ENCODE results near the gene IGFLR1. TPM values are rescaled to one million over a fixed set of nuclear protein-coding genes. Genes with fewer than 3 reads are reported as not detected.

IGFLR1 gene
- total RNA-seq, 2 donors from 2014 or later = 1.8 to 6.4 TPM

DNA sequence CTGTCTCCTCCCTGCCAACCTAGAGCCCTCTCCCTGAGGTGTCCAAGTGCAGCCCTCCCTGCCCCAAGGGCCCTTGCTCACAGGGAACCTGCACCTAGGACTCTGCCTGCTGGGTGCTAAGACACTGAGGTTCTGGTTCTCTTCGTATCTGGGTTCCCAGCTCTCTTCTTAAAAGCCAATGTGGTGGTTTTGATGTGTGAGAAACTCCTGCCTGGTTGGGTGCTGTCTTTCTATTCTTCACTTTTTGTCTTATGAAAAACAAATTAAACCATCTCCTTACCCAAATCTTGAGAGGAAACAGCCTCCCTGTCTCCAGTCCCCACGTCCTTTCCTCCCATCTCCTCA is 28.8 kb downstream of the IGFLR1 start:
- Histone ChIP-seq H3K9me3 (no peaks in the 10 kb centered on the region), H3K27me3 (no peaks in the 10 kb centered on the region), H3K36me3 (no peaks in the 10 kb centered on the region), H3K4me3 (no peak overlapping the region), H3K4me1 (peaks cover 0 to 13% of the 10 kb centered on the region in 2 donors), H3K27ac (no peak overlapping the region)
- DNase-seq (ENCODE audit: low spot score) = no peak
- TF ChIP-seq, protein P1, sequence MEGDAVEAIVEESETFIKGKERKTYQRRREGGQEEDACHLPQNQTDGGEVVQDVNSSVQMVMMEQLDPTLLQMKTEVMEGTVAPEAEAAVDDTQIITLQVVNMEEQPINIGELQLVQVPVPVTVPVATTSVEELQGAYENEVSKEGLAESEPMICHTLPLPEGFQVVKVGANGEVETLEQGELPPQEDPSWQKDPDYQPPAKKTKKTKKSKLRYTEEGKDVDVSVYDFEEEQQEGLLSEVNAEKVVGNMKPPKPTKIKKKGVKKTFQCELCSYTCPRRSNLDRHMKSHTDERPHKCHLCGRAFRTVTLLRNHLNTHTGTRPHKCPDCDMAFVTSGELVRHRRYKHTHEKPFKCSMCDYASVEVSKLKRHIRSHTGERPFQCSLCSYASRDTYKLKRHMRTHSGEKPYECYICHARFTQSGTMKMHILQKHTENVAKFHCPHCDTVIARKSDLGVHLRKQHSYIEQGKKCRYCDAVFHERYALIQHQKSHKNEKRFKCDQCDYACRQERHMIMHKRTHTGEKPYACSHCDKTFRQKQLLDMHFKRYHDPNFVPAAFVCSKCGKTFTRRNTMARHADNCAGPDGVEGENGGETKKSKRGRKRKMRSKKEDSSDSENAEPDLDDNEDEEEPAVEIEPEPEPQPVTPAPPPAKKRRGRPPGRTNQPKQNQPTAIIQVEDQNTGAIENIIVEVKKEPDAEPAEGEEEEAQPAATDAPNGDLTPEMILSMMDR (IDR thresholded peaks at IDR 0.05) = no peak

DNA sequence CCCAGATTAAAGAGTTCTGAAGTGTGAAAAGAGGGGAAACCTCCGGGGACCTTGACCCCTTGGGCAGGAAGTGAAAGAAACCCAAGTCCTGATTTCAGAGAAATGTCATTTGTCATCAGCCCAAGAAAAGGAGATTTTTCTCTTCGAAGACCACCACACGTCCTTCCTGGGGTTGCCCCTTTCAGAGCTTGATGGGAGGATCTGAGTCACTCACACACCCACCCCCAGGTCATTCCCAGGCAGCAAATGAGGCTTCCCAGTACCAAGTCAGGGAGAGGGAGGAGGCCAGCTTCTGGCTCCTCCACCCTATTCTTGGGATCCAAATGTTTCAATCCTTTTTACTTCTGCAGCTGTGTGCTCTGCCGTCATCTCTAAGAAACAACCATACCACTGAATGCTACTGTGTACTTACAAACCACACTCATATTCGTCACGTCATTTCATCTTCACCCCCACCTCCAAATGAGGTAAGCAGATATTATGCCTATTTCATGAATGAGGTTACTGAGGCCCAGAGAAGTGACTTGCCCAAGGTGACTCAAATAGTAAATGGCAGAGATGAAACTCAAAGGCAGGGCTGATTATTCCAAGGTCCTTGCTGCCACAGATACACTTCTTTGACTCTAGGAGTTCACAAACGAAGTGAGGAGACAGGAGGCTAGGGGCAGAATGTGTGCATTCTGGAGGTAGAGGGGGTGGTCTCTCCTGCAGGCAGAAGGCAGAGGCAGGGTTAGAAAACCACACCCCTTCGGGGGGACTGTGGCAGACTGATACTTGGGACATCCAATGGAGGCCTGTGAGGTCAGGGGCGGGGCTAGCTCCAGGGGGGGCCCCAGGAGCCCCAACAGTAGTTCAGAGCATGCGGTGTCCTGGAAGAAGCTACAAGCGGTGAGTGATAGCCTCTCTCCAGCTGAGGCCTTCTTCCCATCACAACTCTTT is 29.4 kb downstream of the IGFLR1 start:
- H3K9me3 ChIP-seq = no peaks in the 10 kb centered on the region
- H3K4me3 ChIP-seq = no peak overlapping the region
- peaks cover 0 to 13% of the 10 kb centered on the region in 2 donors for H3K4me1 ChIP-seq
- H3K27me3 ChIP-seq = no peaks in the 10 kb centered on the region
- no peak overlapping the region for H3K27ac ChIP-seq
- TF ChIP-seq, protein P1 (IDR thresholded peaks at IDR 0.05) = no peak
- DNase-seq (ENCODE audit: low spot score) = no peak
- H3K36me3 ChIP-seq = no peaks in the 10 kb centered on the region

DNA sequence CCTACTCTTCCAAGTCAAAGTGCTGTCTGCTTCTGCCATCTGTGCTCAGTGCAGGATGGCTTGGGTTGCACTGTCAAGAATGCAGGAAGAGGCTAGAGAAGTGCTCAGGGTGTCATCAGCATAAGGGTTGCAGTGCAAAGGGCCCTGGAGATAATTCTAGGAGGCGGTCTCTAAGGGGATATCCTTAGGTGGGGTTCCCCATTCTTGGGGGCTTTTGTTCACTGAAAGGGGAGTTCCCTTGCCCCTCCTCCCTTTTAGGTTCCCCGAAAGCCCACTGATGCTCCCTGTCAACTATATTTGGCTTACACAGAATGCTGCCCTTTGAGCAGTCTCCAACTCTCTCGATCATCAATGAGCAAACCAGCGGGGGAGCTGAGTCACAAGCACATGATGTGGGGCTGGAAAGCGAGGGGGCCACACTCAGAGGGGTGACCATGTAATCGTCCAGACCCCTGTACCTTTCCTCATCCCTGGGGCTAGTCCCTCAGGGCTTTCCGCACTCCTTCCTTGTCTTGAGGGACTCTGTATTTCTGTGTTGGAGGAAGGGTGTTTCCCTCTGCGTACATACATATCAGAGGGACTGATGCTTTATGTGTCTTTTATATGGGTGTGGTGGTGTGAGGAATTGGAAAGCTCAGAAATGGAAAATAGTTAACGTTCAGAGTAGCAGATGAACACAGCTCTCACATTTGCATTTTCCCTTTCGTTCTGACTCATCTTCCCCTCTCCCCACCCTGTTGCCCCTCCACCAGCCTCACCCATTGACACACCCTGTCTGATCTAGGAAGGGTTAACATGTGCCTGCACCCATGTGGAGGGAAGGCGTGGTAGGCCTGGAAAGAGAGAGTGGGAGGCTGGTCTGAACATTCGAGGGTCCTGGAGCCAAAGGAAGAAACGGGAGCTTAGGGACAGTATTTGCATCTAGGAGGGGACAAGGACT is 31.2 kb downstream of the IGFLR1 start:
- no peak for DNase-seq (ENCODE audit: low spot score)
- H3K4me3 ChIP-seq = no peak overlapping the region

DNA sequence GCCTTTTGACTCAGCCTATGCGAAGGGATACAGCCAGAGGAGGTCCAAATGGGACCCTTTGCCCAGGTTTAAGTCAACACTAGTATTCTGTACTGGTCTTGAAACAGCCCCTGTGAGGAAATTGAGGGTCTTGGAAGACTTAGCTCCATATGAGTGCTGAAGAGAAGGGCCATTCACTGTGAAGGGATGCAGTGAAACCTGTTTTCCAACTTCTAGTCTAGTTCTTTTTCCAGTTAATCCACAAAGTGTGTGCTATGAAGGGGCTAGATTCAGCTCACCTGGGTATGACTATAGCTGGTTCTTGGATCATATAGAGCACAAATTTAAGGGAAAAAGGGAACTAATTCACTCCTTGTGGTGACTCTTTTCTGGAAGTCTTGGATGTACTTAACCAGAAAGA is 33.9 kb downstream of the IGFLR1 start:
- Histone ChIP-seq H3K36me3 (no peaks in the 10 kb centered on the region), H3K27me3 (no peaks in the 10 kb centered on the region), H3K27ac (no peak overlapping the region), H3K9me3 (no peaks in the 10 kb centered on the region), H3K4me3 (no peak overlapping the region), H3K4me1 (no peaks in the 10 kb centered on the region)
- no peak for DNase-seq (ENCODE audit: low spot score)
- TF ChIP-seq, protein P1 (IDR thresholded peaks at IDR 0.05) = no peak

More for the DNA sequence above, 31.2 kb downstream of the IGFLR1 start:
- Histone ChIP-seq H3K4me1 (peaks cover 0 to 8% of the 10 kb centered on the region in 2 donors), H3K36me3 (no peaks in the 10 kb centered on the region), H3K9me3 (no peaks in the 10 kb centered on the region), H3K27me3 (no peaks in the 10 kb centered on the region), H3K27ac (no peak overlapping the region)
- TF ChIP-seq, protein P1 (IDR thresholded peaks at IDR 0.05) = no peak

DNA sequence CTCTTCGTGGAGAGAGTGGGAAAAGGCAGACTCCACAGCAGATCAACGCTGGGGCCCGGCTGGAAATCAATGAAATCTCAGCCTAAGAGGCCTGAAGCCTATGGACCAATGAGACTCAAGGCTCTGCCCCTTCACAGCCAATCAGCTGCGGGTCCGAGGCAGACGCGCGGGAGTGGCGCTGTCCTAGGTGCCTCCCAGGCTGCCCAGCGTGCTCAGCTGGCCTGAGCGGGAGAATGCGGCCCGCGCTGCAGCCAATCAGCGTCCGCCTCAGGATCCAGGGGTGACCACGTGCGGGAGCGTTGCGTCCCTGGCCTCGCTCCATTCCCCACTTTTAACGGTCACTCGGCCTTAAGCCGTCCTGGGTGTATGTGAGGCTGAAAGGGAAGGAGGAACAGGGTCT is 38.0 kb downstream of the IGFLR1 start, which contains the start of gene ZBTB32:
ZBTB32 (plus strand) TSS at position 341 of the 400 bp plus-strand sequence. CDS start 10,069 bp downstream, outside the sequence.
- no peak within 1 kb of the TSS for H3K4me3 ChIP-seq
- H3K36me3 ChIP-seq = no peaks in the 10 kb centered on the region
- peaks cover 0 to 6% of the 10 kb centered on the region in 2 donors for H3K4me1 ChIP-seq
- TF ChIP-seq, protein P1 (IDR thresholded peaks at IDR 0.05) = no peak
- no peak for DNase-seq (ENCODE audit: low spot score)
- H3K27ac ChIP-seq = no peak within 1 kb of the TSS
- no peaks in the 10 kb centered on the region for H3K9me3 ChIP-seq
- no peaks in the 10 kb centered on the region for H3K27me3 ChIP-seq

Data from right atrium auricular region (tissue), 2 donors.